ENCODE results near the gene RILPL1. TPM values are rescaled to one million over a fixed set of nuclear protein-coding genes. Genes with fewer than 3 reads are reported as not detected.

RILPL1 gene
- total and polyA plus RNA-seq, 9 of the 15 experiments (the other 6 are each of a cell fraction or from before 2014, with no cell fraction given): 0.25 to 10.6 (median 8.6) TPM

GRCh38 chr12:123446333-123446713, 87.2 kb downstream of the RILPL1 start:
- WGBS (ENCODE audit: insufficient coverage, low coverage, missing lambda C conversion rate): 40% methylated on average over 4 of the region's 4 CpGs

More at GRCh38 chr12:123446333-123446713, 87.2 kb downstream of the RILPL1 start:
- TF ChIP-seq CREB1 (IDR thresholded peaks at IDR 0.05) (no peak), CREB1 (CRISPR knock-in tag; IDR thresholded peaks at IDR 0.05) (no peak), CREM (IDR thresholded peaks at IDR 0.05; ENCODE audit: low read depth) (no peak), ZFX (CRISPR knock-in tag; IDR thresholded peaks at IDR 0.05) (0 out of 2 replicates have a peak, but pooled peaks have one; percentile 25), AFF4 (CRISPR knock-in tag; IDR thresholded peaks at IDR 0.05) (no peak), SMAD4 (CRISPR knock-in tag; conservative IDR thresholded peaks at IDR 0.05) (no peak)
- Histone ChIP-seq H3K9me3 (replicated peaks; ENCODE audit: control insufficient read depth, insufficient read depth, low read depth, low read length) (no peaks in the 10 kb centered on the region), H3K4me3 (no peak overlapping the region), H3K9me1 (ENCODE audit: control insufficient read depth, insufficient read depth, low read length) (no peaks in the 10 kb centered on the region), H3K79me2 (ENCODE audit: control insufficient read depth, insufficient read depth, low read length) (no peaks in the 10 kb centered on the region), H3K27me3 (ENCODE audit: control insufficient read depth in 2 of 2, insufficient read depth in 2 of 2, low read length in 2 of 2) (no peaks in the 10 kb centered on the region), H3K4me1 (replicated peaks in 1 of 2; ENCODE audit: control insufficient read depth in 2 of 2, insufficient read depth in 2 of 2, low read length in 2 of 2) (peaks cover 3 to 9% of the 10 kb centered on the region in 2 experiments; a peak in 3 of 5 replicates), H3K9ac (ENCODE audit: insufficient read depth in 1 of 2, low read depth in 2 of 2, low read length in 2 of 2) (no peak overlapping the region), H3K4me2 (ENCODE audit: insufficient read depth, low read length) (no peak overlapping the region), H3K36me3 (ENCODE audit: control insufficient read depth, insufficient read depth, low read length) (no peaks in the 10 kb centered on the region), H2AFZ (ENCODE audit: low read depth, low read length) (no peak overlapping the region), H3K27ac (ENCODE audit: extremely low read depth, low read depth, low read length) (no peak overlapping the region), H4K20me1 (replicated peaks; ENCODE audit: control insufficient read depth, insufficient read depth, low read length) (no peaks in the 10 kb centered on the region)
- ChIA-PET POLR2A (no interaction called here), CTCF (ENCODE audit: low intra/inter-chr PET ratio) (interaction anchor here (0.6 kb wide), 1 partner anchor 59 kb away, joined by 3 read pairs; no protein-coding TSS in a partner anchor)
- intact Hi-C loops (cut with micrococcal nuclease) (no loop called here), in situ Hi-C loops (cut with MboI) (no loop called here)
- no peak for DNase-seq (ENCODE audit: extremely low read depth in 1 of 4, low spot score in 3 of 4)
- no peak for FAIRE-seq
- no peak for ATAC-seq
- no TSS peak for BruUV-seq (replicated peaks)

Measured in K562 (cell line).